NCI-H1436 (cell line): ENCODE measurements around the gene TMED8.

Source experiments
- DNase-seq: peaks from one replicate; lab custom pipeline; 2025; lab: John Stamatoyannopoulos, UW

Gene TMED8

GRCh38 chr14:77296155-77296554 is 80.7 kb downstream of the TMED8 start:
- no peak for DNase-seq

DNA sequence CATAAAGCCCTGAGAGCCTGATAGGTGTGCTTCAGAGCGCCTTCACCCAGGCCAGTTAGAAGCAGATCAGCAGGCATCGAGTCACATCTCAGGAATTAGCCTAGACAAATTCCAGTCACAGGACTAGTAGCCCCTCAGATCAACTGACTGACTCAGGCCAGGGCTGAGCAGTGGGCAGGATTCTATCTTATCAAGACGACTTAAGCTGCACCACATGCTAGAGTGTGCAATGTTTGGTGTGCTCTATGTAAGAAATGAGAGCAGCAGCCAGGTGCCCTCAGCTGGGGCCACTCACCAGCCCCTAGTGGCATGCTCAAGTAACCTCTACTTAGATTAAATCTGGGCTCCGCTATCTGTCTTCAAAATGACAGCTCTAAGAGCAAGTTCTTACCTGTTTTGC is 86.2 kb downstream of the TMED8 start:
- no peak for DNase-seq

DNA sequence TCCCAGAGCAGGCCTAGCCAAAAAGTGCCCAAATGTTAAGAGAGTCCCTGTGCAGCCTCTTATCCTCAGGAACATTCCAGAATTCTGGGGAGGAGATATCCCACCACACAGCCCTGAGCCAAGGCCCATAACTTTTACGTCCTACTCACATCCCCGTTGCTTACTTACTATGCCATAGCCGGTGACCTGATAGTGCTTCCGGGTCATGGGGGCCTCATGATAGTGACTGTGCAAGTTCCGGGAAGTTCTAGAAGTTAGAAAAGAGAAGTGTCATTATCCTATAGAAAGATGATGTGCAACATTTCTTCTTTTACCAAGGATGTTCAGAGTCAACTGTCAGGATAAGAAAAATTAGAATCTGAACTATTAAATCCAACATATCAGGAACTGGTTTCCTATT is 90.3 kb downstream of the TMED8 start:
- no peak for DNase-seq
